ENCODE measurements around the gene ALDH1A1.

DNA sequence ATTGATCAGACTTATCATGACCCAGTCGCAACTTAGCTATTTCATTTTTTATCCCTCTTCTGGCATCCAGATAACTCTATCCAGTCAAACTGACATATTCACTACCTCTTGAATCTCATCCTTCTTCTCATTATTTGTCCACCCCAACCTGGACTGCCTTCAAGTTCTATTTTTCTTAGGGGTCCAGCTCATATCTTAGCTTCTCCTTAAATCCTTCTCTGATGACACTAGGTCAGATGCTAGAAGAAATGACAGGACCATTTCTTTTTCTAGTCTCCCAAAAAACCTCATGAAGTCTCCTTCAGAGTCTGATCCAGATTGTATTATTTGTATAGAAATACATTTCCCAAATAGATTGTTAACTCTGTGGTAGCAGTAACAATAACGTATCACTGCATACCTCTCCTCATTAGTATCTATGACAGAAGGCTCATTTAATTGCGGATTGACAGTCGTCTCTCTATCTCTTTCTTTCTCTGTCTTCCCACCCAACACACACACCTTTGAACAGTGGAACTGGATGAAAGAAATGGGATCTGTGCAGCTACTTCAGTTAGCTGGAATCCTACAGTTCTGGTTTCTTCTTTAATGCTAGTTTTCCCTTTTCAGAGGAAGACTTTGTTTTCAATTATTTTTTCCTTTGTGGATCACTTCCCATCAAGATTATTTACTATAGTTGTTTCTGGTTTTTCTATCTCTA lies 33.5 kb downstream of the ALDH1A1 start:
- TF ChIP-seq, protein P1, sequence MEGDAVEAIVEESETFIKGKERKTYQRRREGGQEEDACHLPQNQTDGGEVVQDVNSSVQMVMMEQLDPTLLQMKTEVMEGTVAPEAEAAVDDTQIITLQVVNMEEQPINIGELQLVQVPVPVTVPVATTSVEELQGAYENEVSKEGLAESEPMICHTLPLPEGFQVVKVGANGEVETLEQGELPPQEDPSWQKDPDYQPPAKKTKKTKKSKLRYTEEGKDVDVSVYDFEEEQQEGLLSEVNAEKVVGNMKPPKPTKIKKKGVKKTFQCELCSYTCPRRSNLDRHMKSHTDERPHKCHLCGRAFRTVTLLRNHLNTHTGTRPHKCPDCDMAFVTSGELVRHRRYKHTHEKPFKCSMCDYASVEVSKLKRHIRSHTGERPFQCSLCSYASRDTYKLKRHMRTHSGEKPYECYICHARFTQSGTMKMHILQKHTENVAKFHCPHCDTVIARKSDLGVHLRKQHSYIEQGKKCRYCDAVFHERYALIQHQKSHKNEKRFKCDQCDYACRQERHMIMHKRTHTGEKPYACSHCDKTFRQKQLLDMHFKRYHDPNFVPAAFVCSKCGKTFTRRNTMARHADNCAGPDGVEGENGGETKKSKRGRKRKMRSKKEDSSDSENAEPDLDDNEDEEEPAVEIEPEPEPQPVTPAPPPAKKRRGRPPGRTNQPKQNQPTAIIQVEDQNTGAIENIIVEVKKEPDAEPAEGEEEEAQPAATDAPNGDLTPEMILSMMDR (conservative IDR thresholded peaks at IDR 0.05; ENCODE audit: low read depth, low read length): no peak
- no peak for TF ChIP-seq EZH2phosphoT487 (IDR thresholded peaks at IDR 0.05; ENCODE audit: borderline replicate concordance, low read length)
- no peak for TF ChIP-seq EZH2 (IDR thresholded peaks at IDR 0.05; ENCODE audit: low read length, unreplicated experiment)

All from PC-3 (cell line).